Mammary epithelial cell (primary cell): ENCODE data around the gene GRM4.

Experiments used
- CTCF ChIP-seq, 2 donors: IDR thresholded peaks in 1 of 2; conservative IDR thresholded peaks in 1 of 2; 2 replicates each; pipeline ENCODE4 v1.5.1; 2011 to 2012; ENCODE audit warnings: inconsistent platforms in 2 of 2, low read length in 2 of 2, mild to moderate bottlenecking in 2 of 2, control low read depth in 1 of 2, low read depth in 1 of 2; ENCODE audit not compliant: insufficient read depth in 1 of 2; ENCODE audit errors: extremely low read depth in 1 of 2
- EZH2 ChIP-seq: IDR thresholded peaks from 2 replicates; pipeline ENCODE4 v1.6.1; 2012; ENCODE audit warnings: low read length, inconsistent platforms, borderline replicate concordance

DNA sequence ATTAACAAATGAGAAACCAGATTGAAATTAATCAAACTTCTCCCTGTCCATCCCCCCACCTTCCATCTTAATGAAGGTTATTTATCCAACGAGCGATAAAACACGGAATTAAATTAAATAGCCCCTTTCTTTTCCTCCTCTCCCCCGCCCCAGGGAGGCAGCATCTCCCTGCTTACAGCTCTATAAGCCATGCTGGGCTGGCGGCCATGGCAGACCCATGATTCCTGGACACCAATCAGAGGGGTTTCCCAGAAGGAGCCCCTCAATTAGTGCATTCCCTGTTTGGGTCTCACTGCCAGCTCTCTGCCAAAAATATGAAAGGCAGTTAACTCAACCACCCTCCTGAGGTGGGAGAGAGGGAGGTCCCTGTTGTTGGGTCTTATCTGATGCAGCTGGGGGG, 33.8 kb downstream of the GRM4 start:
- TF ChIP-seq CTCF (conservative IDR thresholded peaks at IDR 0.05 in 1 of 2, IDR thresholded peaks at IDR 0.05 in 1 of 2; ENCODE audit: extremely low read depth in 1 of 2, insufficient read depth in 1 of 2, low read depth in 1 of 2, low read length in 2 of 2) (no peak), EZH2 (no peak)
